LNCaP clone FGC (cell line): Measurements from ENCODE around the gene ZSWIM3.

Experiments
- DNase-seq: peaks from one replicate; pipeline ENCODE4 v3.0.0-alpha.2; 2011; ENCODE audit warnings: low read depth
- H3K4me3 ChIP-seq: 2 replicates; pipeline ENCODE4 v1.5.1; 2011; ENCODE audit warnings: mild to moderate bottlenecking, low read depth, low read length, control low read depth
- CTCF ChIP-seq: IDR thresholded peaks from 2 replicates; pipeline ENCODE4 v1.5.1; 2012; ENCODE audit warnings: mild to moderate bottlenecking; ENCODE audit not compliant: control insufficient read depth, insufficient read depth; ENCODE audit errors: extremely low read depth

ZSWIM3 gene

GRCh38 chr20:45919542-45920399 lies 62.4 kb downstream of the ZSWIM3 start:
- no peak for DNase-seq
- no peak for TF ChIP-seq CTCF

GRCh38 chr20:45920462-45921336 lies 63.3 kb downstream of the ZSWIM3 start:
- H3K4me3 ChIP-seq: no peak overlapping the region
- DNase-seq: no peak
- no peak for TF ChIP-seq CTCF

More at GRCh38 chr20:45919542-45920399, 62.4 kb downstream of the ZSWIM3 start:
- H3K4me3 ChIP-seq: no peak overlapping the region

- H3K4me3 ChIP-seq: no peak overlapping the region
- DNase-seq: no peak
- no peak for TF ChIP-seq CTCF
Observed at GRCh38 chr20:45921337-45922189, 64.1 kb downstream of the ZSWIM3 start.

- no peak overlapping the region for H3K4me3 ChIP-seq
- TF ChIP-seq CTCF: no peak
- no peak for DNase-seq
Observed at GRCh38 chr20:45924391-45925261, 67.2 kb downstream of the ZSWIM3 start.

- no peak for DNase-seq
- H3K4me3 ChIP-seq: no peak overlapping the region
- no peak for TF ChIP-seq CTCF
Observed at GRCh38 chr20:45925821-45926506, 68.5 kb downstream of the ZSWIM3 start.

GRCh38 chr20:45926731-45927070 lies 69.3 kb downstream of the ZSWIM3 start:
- no peak overlapping the region for H3K4me3 ChIP-seq
- DNase-seq: no peak
- no peak for TF ChIP-seq CTCF
